HG03045 (cell line): ENCODE data around the gene ARX.

Source experiments
- ATAC-seq: cut with Tn5 transposase; IDR thresholded peaks from one replicate; pipeline ENCODE4 v1.9.1; 2021; ENCODE audit warnings: mild to moderate bottlenecking, moderate library complexity; ENCODE audit not compliant: unreplicated experiment

The ARX gene

GRCh38 chrX:25001808-25002660 lies 13.7 kb downstream of the ARX start:
- ATAC-seq, result no peak

- no peak for ATAC-seq
These were observed 16.3 kb downstream of the ARX start for GRCh38 chrX:24999511-24999910.

GRCh38 chrX:24996096-24996709 lies 19.6 kb downstream of the ARX start:
- ATAC-seq, result no peak

- no peak for ATAC-seq
These were observed 21.9 kb downstream of the ARX start for GRCh38 chrX:24993879-24994278.

GRCh38 chrX:24990535-24990934 lies 25.2 kb downstream of the ARX start:
- ATAC-seq, result no peak

- no peak for ATAC-seq
These were observed 27.5 kb downstream of the ARX start for GRCh38 chrX:24988314-24988713.

- ATAC-seq, result no peak
These were observed 28.0 kb downstream of the ARX start for GRCh38 chrX:24987731-24988130.

GRCh38 chrX:24985120-24985519 lies 30.6 kb downstream of the ARX start:
- ATAC-seq, result no peak

GRCh38 chrX:24983931-24984330 lies 31.8 kb downstream of the ARX start:
- no peak for ATAC-seq

- ATAC-seq, result no peak
These were observed 33.3 kb downstream of the ARX start for GRCh38 chrX:24982306-24982965.

- ATAC-seq, result no peak
These were observed 34.7 kb downstream of the ARX start for GRCh38 chrX:24981030-24981429.

GRCh38 chrX:24979081-24979480 lies 36.7 kb downstream of the ARX start:
- no peak for ATAC-seq

GRCh38 chrX:24969812-24970211 lies 46.0 kb downstream of the ARX start:
- no peak for ATAC-seq

GRCh38 chrX:24965372-24965771 lies 50.4 kb downstream of the ARX start:
- ATAC-seq, result no peak

GRCh38 chrX:24963823-24964222 lies 51.9 kb downstream of the ARX start:
- ATAC-seq, result no peak

GRCh38 chrX:24961809-24962208 lies 54.0 kb downstream of the ARX start:
- no peak for ATAC-seq

GRCh38 chrX:24956828-24957227 lies 58.9 kb downstream of the ARX start:
- ATAC-seq, result no peak

- no peak for ATAC-seq
These were observed 60.3 kb downstream of the ARX start for GRCh38 chrX:24955372-24955930.

- ATAC-seq, result no peak
These were observed 61.0 kb downstream of the ARX start for GRCh38 chrX:24954732-24955131.
